Pulmonary artery endothelial cell (primary cell): ENCODE results near the gene LCP1. TPM values are rescaled to one million over a fixed set of nuclear protein-coding genes. Genes with fewer than 3 reads are reported as not detected.
"Not testable (repeated sequence)": the region's sequence is repeated elsewhere in the genome, so short reads cannot be mapped to it uniquely, and the experiment has no call there.

Experiments
- DNase-seq: peaks from one replicate; pipeline ENCODE4 v3.0.0-alpha.2; 2011; ENCODE audit warnings: low read depth, low spot score
- total RNA-seq: library from RNA; depleted of rRNA; stranded (reverse); fragments of >200 nt; gene quantifications from 2 replicates; pipeline ENCODE4 v1.2.3, GENCODE V29; 2014

Gene LCP1
- total RNA-seq, 1 donor from 2014 or later = 0.13 TPM

DNA sequence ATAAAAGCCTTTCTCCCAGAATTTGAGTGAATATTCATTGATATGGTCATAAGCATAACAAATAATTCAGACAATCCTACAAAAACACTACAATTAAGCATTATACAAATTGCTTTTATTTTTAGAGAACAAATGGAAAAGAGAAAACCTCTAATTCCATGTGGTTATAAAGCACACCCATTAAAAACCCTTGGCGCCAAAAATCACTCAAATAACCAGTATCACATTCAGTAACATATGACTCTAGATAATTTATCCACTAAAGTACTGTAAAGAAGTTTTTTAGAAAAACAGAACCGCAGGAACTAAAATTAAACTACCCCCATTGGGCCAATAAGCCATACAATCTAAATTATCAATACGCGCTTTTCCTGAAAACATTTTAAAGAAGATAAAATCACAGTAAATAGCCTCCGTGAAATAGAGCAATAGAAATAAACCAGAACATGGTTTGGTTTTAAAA, 569 bp downstream of the LCP1 start:
- no peak for DNase-seq

GRCh38 chr13:46179969-46180763, 1.8 kb downstream of the LCP1 start:
- DNase-seq = no peak

DNA sequence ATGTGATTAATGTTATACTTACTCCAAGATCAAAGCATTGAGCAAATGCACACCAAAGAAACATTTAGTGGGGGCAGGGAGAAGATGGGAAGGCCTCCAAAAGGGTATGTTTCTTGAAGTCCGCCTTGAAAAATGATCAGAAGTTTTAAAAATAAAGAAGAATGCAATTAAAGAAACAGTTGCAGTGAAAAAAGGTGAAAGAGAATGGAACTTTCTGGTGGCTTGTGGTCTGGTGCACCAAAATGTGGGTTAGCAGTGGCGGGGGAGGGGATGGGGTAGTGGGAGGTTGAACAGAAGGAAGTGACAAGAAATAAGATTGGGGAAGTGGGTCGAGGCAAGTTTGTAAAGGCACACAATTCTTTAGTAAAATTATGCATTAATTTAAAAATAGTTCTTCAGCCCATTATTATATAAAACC, 2.5 kb downstream of the LCP1 start:
- no peak for DNase-seq

DNA sequence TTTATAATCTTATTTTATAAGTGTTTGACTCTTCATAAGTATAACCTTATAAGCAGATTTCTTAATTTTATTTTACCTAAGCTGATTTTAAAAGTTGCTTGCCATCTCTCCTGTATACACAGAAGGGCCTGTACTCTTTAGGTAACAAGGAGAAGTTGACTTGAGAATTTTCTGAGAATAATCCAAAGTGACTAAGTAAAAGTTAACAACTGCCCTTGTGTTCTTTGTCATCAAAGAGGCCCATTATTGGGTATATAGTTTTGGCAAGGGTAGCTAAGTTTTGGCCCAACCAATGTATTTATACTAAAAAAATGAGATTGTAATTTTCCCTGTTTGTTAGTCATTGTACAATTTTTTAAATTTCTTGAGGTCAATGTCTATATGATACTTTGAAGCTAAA, 3.2 kb downstream of the LCP1 start:
- no peak for DNase-seq

GRCh38 chr13:46178143-46178542, 3.8 kb downstream of the LCP1 start:
- DNase-seq = no peak

GRCh38 chr13:46176756-46177155, 5.2 kb downstream of the LCP1 start:
- DNase-seq = no peak

DNA sequence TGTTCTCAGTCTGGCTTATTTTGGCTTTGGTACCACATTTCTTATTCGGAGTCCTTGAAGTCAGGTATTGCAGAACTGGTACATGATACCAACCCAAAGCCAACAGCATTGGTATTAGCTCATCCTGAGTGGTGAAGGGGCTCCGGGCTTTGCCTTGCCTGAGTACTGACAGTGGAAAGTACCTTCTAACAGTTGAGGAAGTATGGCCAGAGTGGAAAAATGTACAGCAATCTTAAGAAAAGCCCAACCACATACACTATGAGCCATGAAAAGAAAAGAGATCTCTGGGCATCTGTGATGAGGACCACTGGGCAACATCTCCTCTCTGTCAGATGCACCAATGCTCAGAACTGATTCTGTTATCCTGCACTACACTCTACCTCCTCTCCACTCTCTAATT, 8.3 kb downstream of the LCP1 start:
- no peak for DNase-seq

- DNase-seq = no peak
Observed at GRCh38 chr13:46172531-46172991, 9.4 kb downstream of the LCP1 start.

DNA sequence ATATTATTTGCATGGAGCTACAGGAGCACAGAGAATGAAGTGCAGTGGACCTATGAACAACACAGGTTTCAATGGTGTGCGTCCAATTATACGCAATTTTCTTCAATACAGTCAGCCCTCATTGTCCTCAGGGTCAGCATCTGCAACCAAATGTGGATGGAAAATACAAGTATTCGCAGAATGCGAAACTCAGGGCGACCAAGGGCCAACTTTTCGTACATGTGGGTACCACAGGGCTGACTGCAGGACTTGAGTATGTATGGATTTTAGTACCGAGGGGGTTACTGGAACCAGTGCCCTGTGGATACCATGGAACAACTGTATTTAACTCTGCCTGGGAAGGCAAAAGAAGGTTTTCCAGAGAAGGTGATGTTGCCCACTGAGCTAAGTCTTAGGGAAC, 10.2 kb downstream of the LCP1 start:
- DNase-seq = no peak

GRCh38 chr13:46171217-46171616, 10.8 kb downstream of the LCP1 start:
- no peak for DNase-seq

GRCh38 chr13:46170687-46171086, 11.3 kb downstream of the LCP1 start:
- no peak for DNase-seq

DNA sequence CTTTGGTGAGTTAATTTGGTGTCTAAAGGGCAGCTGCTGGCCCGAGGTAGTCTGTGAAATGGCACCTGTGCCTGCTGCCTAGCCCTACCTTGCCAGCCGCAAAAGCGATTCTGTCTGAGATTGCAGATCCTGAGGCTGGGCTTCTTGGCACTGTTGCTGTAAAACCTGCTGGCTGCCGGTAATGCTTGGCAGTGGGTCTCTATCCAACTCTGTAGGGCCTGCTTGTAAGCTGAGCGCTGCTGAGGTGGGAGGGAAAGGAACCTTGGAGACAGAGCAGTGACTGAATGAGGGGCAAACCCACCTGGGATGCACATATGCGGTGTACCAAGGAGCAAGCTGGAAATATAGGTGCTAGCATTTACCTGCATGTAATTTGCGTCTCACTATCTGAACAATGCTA, 11.7 kb downstream of the LCP1 start:
- DNase-seq = no peak

- DNase-seq = no peak
Observed at GRCh38 chr13:46169758-46170157, 12.2 kb downstream of the LCP1 start.

DNA sequence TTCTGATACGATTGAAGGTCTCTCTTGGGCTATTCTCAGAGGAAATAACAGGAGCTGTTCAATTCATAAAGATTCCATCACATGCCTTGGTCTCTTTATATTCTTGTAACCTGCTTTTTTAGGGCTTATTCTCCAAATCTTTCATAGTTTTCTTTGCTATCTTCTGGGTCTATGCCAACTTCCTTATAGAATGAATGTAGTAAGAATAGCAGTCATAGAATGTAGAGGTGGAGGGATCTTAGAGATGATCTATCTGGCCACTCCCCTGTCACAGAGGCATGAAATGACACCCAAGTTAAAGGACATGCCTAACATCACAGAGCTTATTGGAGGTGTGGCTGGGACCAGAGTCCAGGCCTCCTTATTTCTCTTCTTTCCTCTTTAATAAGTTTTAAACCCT, 13.2 kb downstream of the LCP1 start:
- DNase-seq = no peak

DNA sequence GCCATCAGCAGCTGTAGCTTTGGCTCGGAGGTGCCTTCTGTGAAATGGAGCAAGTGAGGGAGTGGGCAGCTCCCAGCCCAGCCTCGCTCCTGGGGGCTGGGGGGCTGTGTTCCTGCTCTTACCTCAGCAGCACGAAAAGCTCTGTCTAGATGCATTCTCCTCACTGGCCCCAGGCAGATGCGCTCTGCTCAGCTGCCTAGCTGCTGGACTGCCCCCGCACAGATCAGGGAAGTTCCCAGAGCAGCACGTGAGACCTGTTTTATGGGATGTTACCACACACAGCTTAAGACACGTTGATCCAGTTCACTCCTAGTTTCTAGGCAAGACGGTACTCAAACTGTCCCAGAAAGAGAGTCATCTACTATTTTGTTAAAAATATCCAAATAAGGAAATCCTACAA, 13.6 kb downstream of the LCP1 start:
- no peak for DNase-seq

GRCh38 chr13:46166947-46167610, 14.9 kb downstream of the LCP1 start:
- no peak for DNase-seq

DNA sequence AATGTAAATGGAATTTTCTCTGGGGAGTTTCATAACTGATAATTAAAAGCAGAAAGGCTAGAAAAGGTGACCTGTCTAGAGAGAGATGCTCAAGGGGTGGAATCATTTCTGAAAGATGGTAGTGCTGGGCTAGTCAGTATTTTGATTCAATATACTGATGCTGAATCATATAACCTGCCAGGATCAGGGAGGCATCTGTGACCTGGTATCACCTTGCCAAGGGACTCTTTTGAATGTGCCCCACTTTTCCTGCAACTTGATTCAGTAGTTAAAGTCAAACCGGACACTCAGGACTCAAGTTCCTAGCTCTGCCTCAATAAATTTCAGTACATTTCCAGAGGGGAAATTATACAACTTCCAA, 15.8 kb downstream of the LCP1 start:
- DNase-seq = no peak

DNA sequence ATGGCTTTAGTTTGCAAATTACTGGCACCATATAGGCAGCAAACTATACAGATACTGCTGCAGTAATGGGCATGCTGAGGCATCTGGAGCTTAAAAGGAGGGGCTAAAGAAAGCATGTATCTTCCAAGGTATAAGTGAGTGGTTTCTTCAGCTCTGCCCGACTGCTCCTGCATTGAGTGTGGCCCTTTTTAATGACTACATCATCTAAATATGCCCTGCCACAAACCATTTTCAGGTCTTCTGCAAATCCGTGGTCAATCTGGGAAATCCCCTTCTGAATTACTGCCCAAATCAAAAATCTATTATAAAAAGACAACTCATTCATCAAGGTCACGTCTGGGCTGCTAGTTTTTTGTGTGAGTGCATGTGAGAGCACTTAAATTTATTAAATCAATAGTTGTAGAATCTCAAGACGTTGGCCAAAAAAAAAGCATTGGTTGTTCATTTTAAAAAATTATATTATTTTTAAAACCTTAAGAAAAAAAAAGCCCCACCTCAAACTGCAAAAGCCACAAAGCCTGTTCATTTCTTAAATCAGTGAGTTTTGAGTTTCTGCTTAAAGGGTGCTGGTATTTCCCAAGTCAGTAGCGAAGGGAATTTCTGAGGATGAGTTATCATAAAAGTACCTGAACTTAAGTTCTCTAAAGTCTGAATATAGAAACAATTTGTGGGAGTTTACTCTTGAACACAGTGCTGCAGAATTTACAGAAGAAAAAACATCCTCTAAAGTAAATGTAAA, 16.3 kb downstream of the LCP1 start:
- DNase-seq = no peak

DNA sequence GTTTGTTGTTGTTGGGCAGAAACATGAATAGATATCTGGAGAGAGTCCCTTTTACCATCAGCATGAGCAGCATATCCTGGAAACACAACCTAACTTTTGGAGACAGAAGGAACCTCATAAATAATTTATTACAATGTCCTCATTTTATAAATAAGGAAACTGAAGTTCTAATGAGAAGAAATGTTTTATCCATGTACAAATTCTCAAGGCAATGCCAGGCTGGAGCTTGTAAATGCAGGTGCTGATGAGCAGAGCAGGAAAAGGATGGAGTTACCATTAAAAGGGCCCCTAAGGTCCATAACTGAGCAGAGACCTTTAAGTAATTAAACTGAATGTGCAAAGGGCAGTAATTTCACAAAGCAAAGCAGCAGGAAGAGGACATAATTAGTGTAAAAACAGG, 17.3 kb downstream of the LCP1 start:
- DNase-seq = no peak

DNA sequence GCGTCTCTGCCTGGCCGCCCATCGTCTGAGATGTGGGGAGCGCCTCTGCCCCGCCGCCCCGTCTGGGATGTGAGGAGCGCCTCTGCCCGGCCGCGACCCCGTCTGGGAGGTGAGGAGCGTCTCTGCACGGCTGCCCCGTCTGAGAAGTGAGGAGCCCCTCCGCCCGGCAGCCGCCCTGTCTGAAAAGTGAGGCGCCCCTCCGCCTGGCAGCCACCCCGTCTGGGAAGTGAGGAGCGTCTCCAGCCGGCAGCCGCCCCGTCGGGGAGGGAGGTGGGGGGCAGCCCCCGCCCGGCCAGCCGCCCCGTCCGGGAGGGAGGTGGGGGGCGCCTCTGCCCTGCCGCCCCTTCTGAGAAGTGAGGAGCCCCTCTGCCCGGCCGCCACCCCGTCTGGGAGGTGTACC, 19.2 kb downstream of the LCP1 start:
- not testable (repeated sequence) for DNase-seq

- DNase-seq = peak; percentile 27
Observed at GRCh38 chr13:46160471-46161066, 21.4 kb downstream of the LCP1 start.

DNA sequence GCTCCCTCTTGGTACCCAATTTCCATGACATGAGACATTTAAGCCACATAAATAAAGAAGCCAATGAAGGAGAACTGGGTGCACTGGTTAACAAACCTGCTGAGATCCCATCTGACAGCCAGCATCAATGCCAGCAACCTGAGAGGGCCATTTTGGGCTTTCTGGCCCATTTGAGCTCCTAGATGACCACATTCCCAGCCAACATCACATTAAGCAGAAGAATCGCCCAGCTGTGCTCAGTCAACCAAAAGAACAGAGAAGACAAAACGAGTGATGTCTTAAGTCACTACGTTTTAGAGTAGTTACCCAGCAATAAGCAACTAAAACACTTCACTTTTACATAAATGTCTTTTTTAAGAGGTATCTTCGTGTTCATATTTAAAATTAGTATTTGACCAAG, 21.9 kb downstream of the LCP1 start:
- DNase-seq = no peak
